Erythroblast (primary cell): ENCODE measurements around the gene LARGE1.

ENCODE experiments used
- GATA1 ChIP-seq: IDR thresholded peaks from 2 replicates; pipeline ENCODE4 v1.6.1; 2011; ENCODE audit warnings: low read depth, mild to moderate bottlenecking, control low read depth, low read length, moderate library complexity
- POLR2A ChIP-seq: IDR thresholded peaks from 2 replicates; pipeline ENCODE4 v1.6.1; 2011; ENCODE audit warnings: mild to moderate bottlenecking, low read length

- TF ChIP-seq POLR2A = no peak
- TF ChIP-seq GATA1 = no peak
Observed at GRCh38 chr22:33678523-33678922, 241.8 kb downstream of the LARGE1 start.
